PC-3 (cell line): ENCODE results near the gene MAD1L1.

Experiments
- CTCF ChIP-seq: fragments of 300-600 bp; sonication (generic); conservative IDR thresholded peaks from 2 replicates; pipeline ENCODE4 v1.5.1; 2017; ENCODE audit warnings: antibody characterized with exemption, low read depth, mild to moderate bottlenecking, low read length
- EZH2 ChIP-seq: fragments of 300-600 bp; sonication (generic); IDR thresholded peaks from one replicate; pipeline ENCODE4 v1.6.1; 2017; ENCODE audit warnings: antibody characterized with exemption, mild to moderate bottlenecking, low read length; ENCODE audit not compliant: unreplicated experiment
- EZH2phosphoT487 ChIP-seq: fragments of 300-600 bp; sonication (generic); IDR thresholded peaks from 2 replicates; pipeline ENCODE4 v1.6.1; 2018; ENCODE audit warnings: mild to moderate bottlenecking, antibody characterized with exemption, low read length, borderline replicate concordance

- TF ChIP-seq CTCF (no peak), EZH2 (no peak), EZH2phosphoT487 (no peak)
Observed at GRCh38 chr7:2016761-2017480, 215.8 kb downstream of the MAD1L1 start.
